Large intestine (tissue), 12 donors: ENCODE measurements around the gene HBB. TPM values are rescaled to one million over a fixed set of nuclear protein-coding genes. Genes with fewer than 3 reads are reported as not detected.

ENCODE experiments used
- DNase-seq, 2 donors: peaks; one replicate each; pipeline versions ENCODE4 v3.0.0 to v3.0.0-alpha.2; 2013
- H3K27ac ChIP-seq: one replicate; pipeline ENCODE4 v1.5.1; 2013; ENCODE audit warnings: low read length
- H3K27me3 ChIP-seq: 2 replicates; pipeline ENCODE4 v1.6.1; 2013; ENCODE audit warnings: low read length; ENCODE audit not compliant: control insufficient read depth, insufficient read depth
- H3K36me3 ChIP-seq: 2 replicates; pipeline ENCODE4 v1.6.1; 2013; ENCODE audit warnings: low read length; ENCODE audit not compliant: control insufficient read depth, insufficient read depth
- H3K4me1 ChIP-seq: one replicate; pipeline ENCODE4 v1.6.1; 2013; ENCODE audit warnings: low read length; ENCODE audit not compliant: control insufficient read depth, insufficient read depth
- H3K4me3 ChIP-seq: one replicate; pipeline ENCODE4 v1.5.1; 2013; ENCODE audit warnings: low read length
- H3K9me3 ChIP-seq: one replicate; pipeline ENCODE4 v1.6.1; 2013; ENCODE audit warnings: mild to moderate bottlenecking, low read depth, low read length, moderate library complexity; ENCODE audit not compliant: control insufficient read depth
- WGBS: methylation state at CpG from one replicate; pipeline ENCODE4 v1.1.5; 2013; ENCODE audit warnings: low lambda C conversion rate; ENCODE audit not compliant: insufficient coverage; 5-methylcytosine and 5-hydroxymethylcytosine counted together
- long read RNA-seq, 11 donors: transcript quantifications; one replicate each; lab custom pipeline, GENCODE V29; 2026
- polyA plus RNA-seq: library from polyadenylated mRNA; unstranded; fragments of 120-200 nt; gene quantifications from one replicate; pipeline ENCODE4 v1.2.1, GENCODE V29; 2013

HBB gene
- 175 TPM for polyA plus RNA-seq
- long read RNA-seq, donor 1, transcript HBB-201 (3 exons, 628 nt) = major isoform, 21 of 24 reads
- long read RNA-seq, donor 1, partial matches to known transcripts = 0 of 24 reads
- long read RNA-seq, donor 1, other reads (novel, unspliced or antisense) = 0 of 24 reads
- long read RNA-seq, donor 2, transcript HBB-201 (3 exons, 628 nt) = major isoform, 35 of 42 reads
- long read RNA-seq, donor 2, transcript HBB-203 (2 exons, 319 nt) = minor isoform, 6 of 42 reads
- long read RNA-seq, donor 2, partial matches to known transcripts = 0 of 42 reads
- long read RNA-seq, donor 2, other reads (novel, unspliced or antisense) = 0 of 42 reads
- long read RNA-seq, donor 3 = 0 reads
- long read RNA-seq, donor 4, transcript HBB-201 (3 exons, 628 nt) = major isoform, 5 of 6 reads
- long read RNA-seq, donor 4, partial matches to known transcripts = 0 of 6 reads
- long read RNA-seq, donor 4, other reads (novel, unspliced or antisense) = 0 of 6 reads
- long read RNA-seq, donor 5, transcript HBB-201 (3 exons, 628 nt) = major isoform, 45 of 58 reads
- long read RNA-seq, donor 5, transcript HBB-203 (2 exons, 319 nt) = minor isoform, 8 of 58 reads
- long read RNA-seq, donor 5, partial matches to known transcripts = 0 of 58 reads
- long read RNA-seq, donor 5, other reads (novel, unspliced or antisense) = 5 of 58 reads
- long read RNA-seq, donor 6, transcript HBB-201 (3 exons, 628 nt) = major isoform, 34 of 38 reads
- long read RNA-seq, donor 6, partial matches to known transcripts = 0 of 38 reads
- long read RNA-seq, donor 6, other reads (novel, unspliced or antisense) = 0 of 38 reads
- long read RNA-seq, donor 7, transcript HBB-201 (3 exons, 628 nt) = major isoform, 56 of 70 reads
- long read RNA-seq, donor 7, transcript HBB-203 (2 exons, 319 nt) = minor isoform, 12 of 70 reads
- long read RNA-seq, donor 7, partial matches to known transcripts = 0 of 70 reads
- long read RNA-seq, donor 7, other reads (novel, unspliced or antisense) = 0 of 70 reads
- long read RNA-seq, donor 8, transcript HBB-201 (3 exons, 628 nt) = major isoform, 65 of 73 reads
- long read RNA-seq, donor 8, transcript HBB-203 (2 exons, 319 nt) = minor isoform, 7 of 73 reads
- long read RNA-seq, donor 8, partial matches to known transcripts = 0 of 73 reads
- long read RNA-seq, donor 8, other reads (novel, unspliced or antisense) = 0 of 73 reads
- long read RNA-seq, donor 9, transcript HBB-201 (3 exons, 628 nt) = major isoform, 34 of 47 reads
- long read RNA-seq, donor 9, transcript HBB-203 (2 exons, 319 nt) = minor isoform, 7 of 47 reads
- long read RNA-seq, donor 9, partial matches to known transcripts = 0 of 47 reads
- long read RNA-seq, donor 9, other reads (novel, unspliced or antisense) = 5 of 47 reads
- long read RNA-seq, donor 10, transcript HBB-203 (2 exons, 319 nt) = minor isoform, 16 of 123 reads
- long read RNA-seq, donor 10, transcript HBB-201 (3 exons, 628 nt) = major isoform, 101 of 123 reads
- long read RNA-seq, donor 10, partial matches to known transcripts = 0 of 123 reads
- long read RNA-seq, donor 10, other reads (novel, unspliced or antisense) = 5 of 123 reads
- long read RNA-seq, donor 11, transcript HBB-201 (3 exons, 628 nt) = major isoform, 28 of 32 reads
- long read RNA-seq, donor 11, partial matches to known transcripts = 0 of 32 reads
- long read RNA-seq, donor 11, other reads (novel, unspliced or antisense) = 0 of 32 reads

GRCh38 chr11:5226732-5227310 lies at the start of gene HBB:
TSS of gene HBB (minus strand) at chr11:5227071. CDS start at chr11:5227021, 50 bp downstream.
- no peaks in the 10 kb centered on the region for H3K27me3 ChIP-seq
- WGBS = 40% methylated on average over 1 of the region's 3 CpGs
- DNase-seq = no peak
- H3K27ac ChIP-seq = no peak within 1 kb of the TSS
- no peaks in the 10 kb centered on the region for H3K4me1 ChIP-seq
- no peaks in the 10 kb centered on the region for H3K9me3 ChIP-seq
- no peaks in the 10 kb centered on the region for H3K36me3 ChIP-seq
- H3K4me3 ChIP-seq = no peak within 1 kb of the TSS

- no peak for DNase-seq
- H3K4me3 ChIP-seq = no peak overlapping the region
- no peaks in the 10 kb centered on the region for H3K4me1 ChIP-seq
- H3K9me3 ChIP-seq = no peaks in the 10 kb centered on the region
- H3K36me3 ChIP-seq = no peaks in the 10 kb centered on the region
- H3K27me3 ChIP-seq = no peaks in the 10 kb centered on the region
- WGBS = no CpG with 5 or more reads among the region's 6 CpGs
- H3K27ac ChIP-seq = no peak overlapping the region
These were observed 48.7 kb upstream of the HBB start for GRCh38 chr11:5275369-5276110.

GRCh38 chr11:5274395-5274794 lies 47.5 kb upstream of the HBB start:
- H3K4me1 ChIP-seq = no peaks in the 10 kb centered on the region
- no CpG with 5 or more reads among the region's 5 CpGs for WGBS
- no peak for DNase-seq
- H3K27me3 ChIP-seq = no peaks in the 10 kb centered on the region
- no peaks in the 10 kb centered on the region for H3K9me3 ChIP-seq
- no peaks in the 10 kb centered on the region for H3K36me3 ChIP-seq
- H3K4me3 ChIP-seq = no peak overlapping the region
- no peak overlapping the region for H3K27ac ChIP-seq

- H3K4me3 ChIP-seq = no peak overlapping the region
- DNase-seq = no peak
- no peaks in the 10 kb centered on the region for H3K9me3 ChIP-seq
- H3K36me3 ChIP-seq = no peaks in the 10 kb centered on the region
- WGBS = 100% methylated on average over 1 of the region's 4 CpGs
- H3K27me3 ChIP-seq = no peaks in the 10 kb centered on the region
- H3K27ac ChIP-seq = no peak overlapping the region
- no peaks in the 10 kb centered on the region for H3K4me1 ChIP-seq
These were observed 45.6 kb upstream of the HBB start for GRCh38 chr11:5272395-5273017.

GRCh38 chr11:5269715-5270147 lies 42.9 kb upstream of the HBB start, which contains the start of gene HBE1:
TSS of gene HBE1 (minus strand) at chr11:5269945. CDS start at chr11:5269890, 55 bp downstream.
- Histone ChIP-seq H3K4me3 (no peak within 1 kb of the TSS), H3K4me1 (no peaks in the 10 kb centered on the region), H3K27me3 (no peaks in the 10 kb centered on the region), H3K9me3 (no peaks in the 10 kb centered on the region), H3K36me3 (no peaks in the 10 kb centered on the region), H3K27ac (no peak within 1 kb of the TSS)
- DNase-seq = no peak
- WGBS = no CpG with 5 or more reads among the region's 4 CpGs

- H3K27ac ChIP-seq = no peak overlapping the region
- no peaks in the 10 kb centered on the region for H3K36me3 ChIP-seq
- H3K9me3 ChIP-seq = no peaks in the 10 kb centered on the region
- no peak overlapping the region for H3K4me3 ChIP-seq
- H3K4me1 ChIP-seq = no peaks in the 10 kb centered on the region
- DNase-seq = no peak
- no peaks in the 10 kb centered on the region for H3K27me3 ChIP-seq
- WGBS = 100% methylated on average over 1 of the region's 2 CpGs
These were observed 40.2 kb upstream of the HBB start for GRCh38 chr11:5267033-5267563.

GRCh38 chr11:5266609-5267008 lies 39.7 kb upstream of the HBB start:
- no peaks in the 10 kb centered on the region for H3K27me3 ChIP-seq
- H3K9me3 ChIP-seq = no peaks in the 10 kb centered on the region
- no peak for DNase-seq
- no peaks in the 10 kb centered on the region for H3K4me1 ChIP-seq
- no peak overlapping the region for H3K4me3 ChIP-seq
- H3K36me3 ChIP-seq = no peaks in the 10 kb centered on the region
- H3K27ac ChIP-seq = no peak overlapping the region

GRCh38 chr11:5265832-5266231 lies 39.0 kb upstream of the HBB start:
- H3K9me3 ChIP-seq = no peaks in the 10 kb centered on the region
- H3K4me3 ChIP-seq = no peak overlapping the region
- no peak for DNase-seq
- WGBS = 50% methylated on average over 2 of the region's 2 CpGs
- H3K36me3 ChIP-seq = no peaks in the 10 kb centered on the region
- no peaks in the 10 kb centered on the region for H3K4me1 ChIP-seq
- no peaks in the 10 kb centered on the region for H3K27me3 ChIP-seq
- H3K27ac ChIP-seq = no peak overlapping the region
